Measurements from ENCODE around the gene UBASH3B.
A peak's percentile ranks its signal among the peaks of the same experiment; 100 is the strongest.

The UBASH3B gene

DNA sequence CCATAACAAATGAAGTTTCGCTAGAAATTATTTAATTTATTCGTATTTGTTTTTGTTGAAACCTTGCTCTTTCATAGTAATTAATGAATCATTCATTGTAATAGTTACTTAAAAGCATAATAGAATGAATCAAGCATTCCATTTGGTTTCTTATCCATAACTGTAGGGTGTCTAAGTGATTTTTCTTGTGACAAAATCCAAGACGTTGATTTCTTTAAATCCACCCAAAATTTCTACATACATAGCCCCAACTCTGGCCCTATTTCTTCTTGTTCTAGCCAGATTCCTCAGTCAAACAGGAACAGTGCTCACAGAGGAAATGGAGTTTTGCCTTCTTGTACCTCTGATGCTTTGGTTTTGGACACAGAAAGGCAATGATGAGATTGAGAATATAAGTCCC, 25.5 kb downstream of the UBASH3B start:
- DNase-seq: no peak

DNA sequence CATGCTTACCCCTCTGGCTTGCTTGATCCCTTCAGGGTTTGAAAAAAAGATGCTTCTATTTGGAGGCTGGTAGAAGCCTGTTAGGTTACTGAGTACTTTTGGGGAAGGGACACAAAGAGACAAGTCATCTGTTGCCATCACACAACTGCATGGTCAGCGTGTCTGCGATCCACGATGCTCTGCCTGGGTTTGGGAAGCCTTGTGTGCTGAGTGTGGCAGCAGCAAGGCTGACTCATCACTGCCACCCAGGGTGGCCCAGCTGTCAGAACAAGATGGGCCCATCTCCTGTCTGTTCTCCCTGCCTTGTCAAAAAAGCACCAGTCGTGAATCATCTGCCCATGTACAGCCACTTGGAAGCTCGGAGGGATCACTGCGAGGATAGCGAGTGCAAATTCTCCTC, 26.2 kb downstream of the UBASH3B start:
- no peak for DNase-seq

DNA sequence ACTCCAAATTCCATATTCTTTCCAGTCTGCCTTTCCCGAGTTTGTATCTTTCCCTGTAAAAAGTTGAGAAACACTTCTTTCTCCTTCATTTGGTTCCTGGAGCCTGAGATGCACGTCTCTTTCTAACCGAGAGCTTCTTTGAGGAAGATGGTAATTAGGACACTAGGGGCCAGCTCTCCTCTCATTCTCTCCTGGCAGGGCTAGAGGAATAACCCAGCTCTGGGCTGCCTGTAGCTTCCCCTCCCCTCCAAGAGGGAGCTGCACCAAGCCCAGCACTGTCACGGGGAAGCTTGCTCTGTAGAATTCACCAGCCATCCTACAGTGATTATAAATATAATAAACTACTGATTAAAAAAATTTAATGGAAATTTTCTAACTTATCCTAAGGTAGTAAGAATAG, 26.9 kb downstream of the UBASH3B start:
- no peak for DNase-seq

DNA sequence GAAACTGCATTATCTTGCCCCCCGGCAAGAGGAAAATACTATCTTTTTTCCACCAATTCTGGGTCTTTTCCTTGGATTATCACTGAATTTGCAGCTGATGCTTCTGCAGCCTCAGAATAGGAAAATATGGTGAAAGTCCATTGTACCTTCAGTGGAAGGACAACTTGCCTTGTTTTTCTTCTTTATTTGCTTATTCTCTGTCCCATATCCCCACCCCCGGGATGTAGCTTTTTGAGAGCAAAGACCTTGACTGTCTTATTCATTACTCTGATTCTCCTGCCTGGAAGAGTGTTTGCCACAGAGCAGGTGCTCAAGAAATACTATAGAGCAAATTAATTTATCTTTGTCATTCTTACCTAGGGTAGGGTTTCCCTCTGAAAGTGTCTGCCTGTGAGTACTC, 29.5 kb downstream of the UBASH3B start:
- DNase-seq: no peak

DNA sequence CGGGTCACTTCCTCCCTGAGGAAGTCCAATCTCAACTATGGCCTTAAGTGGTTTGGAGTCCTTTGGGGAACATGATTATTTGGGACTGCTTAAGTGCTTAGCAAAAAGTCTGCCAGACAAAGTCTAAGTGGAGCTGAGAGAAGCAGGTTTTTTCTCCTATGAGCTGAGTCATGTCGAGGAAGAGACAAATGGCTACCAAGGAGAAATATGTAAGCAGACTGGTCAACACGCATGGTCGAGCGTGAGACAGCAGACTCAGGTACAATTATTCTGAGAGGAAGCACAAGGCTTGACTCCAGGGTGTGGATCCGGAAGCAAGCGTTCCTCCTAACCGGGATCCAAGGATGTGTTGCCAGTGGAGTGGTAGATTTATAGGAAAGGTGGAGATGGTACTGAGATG, 30.6 kb downstream of the UBASH3B start:
- DNase-seq: no peak

DNA sequence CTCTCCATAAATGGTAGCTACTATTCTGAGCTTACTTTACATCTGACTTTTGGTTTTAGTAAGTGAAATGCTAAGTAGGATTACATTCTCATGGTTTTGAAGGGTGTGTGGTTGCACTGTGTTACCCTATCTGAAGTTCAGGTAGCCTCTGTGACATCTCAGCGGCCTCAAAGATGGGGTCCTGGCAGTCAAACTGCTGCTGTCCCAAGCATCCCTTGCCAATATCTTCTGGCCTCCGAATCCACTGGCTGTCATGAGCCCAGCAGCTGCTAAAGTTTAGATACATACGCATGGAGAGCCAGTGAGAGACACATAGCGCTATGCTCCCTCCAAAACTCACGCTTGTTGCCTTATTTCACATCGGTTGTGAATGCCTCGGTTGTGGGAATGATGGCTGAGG, 34.9 kb downstream of the UBASH3B start:
- DNase-seq: no peak

DNA sequence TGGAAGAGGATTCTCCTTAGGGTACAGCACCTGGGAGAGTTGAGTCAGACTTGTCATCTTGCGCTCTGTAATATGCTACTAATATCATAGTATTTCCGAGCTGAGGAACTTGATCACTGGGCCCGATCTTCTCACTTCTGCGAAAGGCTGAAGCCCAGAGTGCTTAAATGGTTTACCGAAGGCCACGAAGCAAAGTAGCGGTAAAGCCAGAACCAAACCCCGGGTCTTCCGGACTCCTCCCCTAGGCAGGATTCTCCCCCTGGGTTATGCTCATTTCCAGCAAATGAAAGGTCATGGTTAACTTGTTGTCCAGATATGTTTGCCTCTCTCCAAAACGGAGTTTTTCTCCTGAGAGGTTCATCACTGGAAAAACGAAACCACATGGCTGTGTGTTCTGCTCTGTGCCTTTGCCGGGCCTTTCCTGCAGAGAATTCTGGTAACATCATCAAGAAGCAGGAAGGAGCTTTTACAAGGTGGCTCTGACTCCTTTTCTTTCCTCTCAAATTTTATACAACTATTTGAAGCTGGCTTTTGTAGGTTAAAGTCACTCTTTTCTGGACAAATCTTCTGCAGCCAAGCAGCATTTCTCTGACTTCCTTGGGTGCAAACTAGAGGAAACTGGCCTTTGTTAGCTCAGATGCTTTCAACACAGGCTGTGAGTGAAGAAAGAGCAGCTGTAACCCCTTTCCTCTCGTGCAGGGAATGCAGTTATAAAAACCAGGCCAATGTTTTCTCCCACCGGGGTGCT, 35.5 kb downstream of the UBASH3B start:
- peak; percentile 58 for DNase-seq

DNA sequence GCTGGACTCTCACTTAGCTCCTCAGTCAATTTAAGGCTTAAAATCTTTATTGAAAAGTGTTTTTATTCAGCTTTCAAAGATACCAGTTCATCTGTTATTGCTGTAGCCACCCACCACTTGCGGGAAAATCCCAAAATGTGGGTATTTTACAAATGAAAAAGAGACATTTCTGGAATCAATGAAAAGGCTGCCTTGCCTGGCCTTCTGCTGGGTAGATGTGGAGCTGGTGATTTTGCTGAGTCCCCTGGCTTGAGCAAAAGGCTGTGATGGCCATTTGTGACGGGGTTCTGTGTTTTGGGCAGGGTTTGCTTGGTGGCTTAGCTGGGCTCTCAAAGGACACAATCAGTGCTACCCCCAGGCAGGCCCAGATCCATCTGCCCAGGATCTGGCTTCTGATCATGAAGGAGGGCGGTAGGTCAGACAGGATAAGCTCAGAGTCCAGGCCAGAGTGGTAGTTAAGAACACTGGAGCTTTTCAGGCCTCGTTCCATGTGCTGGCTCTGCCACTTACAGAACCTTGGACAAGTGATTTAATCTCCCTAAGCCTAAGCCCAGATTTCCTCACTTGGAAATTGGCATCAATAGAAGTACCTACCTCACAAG, 36.1 kb downstream of the UBASH3B start:
- DNase-seq: no peak

DNA sequence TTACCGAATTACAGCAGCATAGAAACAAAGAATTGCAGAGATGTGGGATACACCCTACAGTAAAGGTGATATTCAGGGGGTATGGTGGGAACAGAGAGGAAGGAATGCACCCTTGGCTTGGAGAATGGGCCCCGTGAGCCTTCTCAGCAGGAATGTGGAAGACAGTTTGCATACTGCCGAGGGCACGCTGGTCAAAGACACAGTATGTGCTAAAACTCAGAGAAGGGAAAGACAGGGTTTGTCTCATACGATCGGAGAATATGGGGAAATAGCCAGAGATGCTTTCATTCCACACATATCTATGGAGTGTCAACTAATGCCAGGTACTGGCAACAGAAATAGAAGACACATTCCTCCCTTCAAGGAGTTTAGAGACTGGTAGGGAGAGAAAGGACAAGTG, 36.9 kb downstream of the UBASH3B start:
- DNase-seq: no peak

DNA sequence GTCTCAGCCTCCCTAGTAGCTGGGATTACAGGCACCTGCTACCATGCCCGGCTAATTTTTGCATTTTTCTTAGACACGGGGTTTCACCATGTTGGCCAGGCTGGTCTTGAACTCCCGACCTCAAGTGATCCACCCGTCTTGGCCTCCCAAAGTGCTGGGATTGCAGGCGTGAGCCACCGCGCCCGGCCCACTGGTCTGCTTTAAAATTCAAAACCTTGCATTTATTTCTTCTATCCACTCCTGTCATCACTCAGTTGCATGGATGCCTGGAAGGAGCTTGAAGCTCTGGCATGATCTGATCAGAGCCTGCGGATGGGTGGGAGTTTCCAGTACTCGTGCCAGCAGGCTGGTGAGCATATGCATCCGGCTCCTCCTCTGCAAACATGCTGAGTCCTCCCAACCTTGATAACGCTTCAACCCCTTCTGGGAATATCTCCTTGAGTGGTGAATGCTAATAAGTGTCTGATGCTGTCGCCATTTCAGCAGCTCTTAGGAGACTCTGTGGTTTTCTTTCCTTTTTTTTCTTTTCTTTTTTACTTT, 39.6 kb downstream of the UBASH3B start:
- no peak for DNase-seq

DNA sequence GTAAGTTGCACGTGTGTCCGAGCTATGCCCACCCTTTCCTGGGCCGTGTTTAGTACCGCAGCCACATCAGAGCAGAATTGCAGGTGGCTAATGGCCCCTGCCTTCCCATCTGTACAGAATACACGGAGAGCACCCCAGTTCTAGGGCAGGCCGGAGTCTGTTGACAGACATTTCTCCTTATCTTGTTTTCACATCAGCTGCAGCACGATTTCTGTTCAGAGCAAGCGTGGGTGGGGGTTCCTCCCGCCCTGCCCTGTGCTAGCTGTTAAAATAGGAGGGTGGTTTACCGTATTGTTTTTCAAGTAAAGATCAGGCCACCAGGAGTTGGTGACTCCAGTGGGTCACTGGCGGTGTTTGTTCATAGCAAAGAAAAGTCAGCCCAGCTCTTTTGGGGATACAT, 41.1 kb downstream of the UBASH3B start:
- no peak for DNase-seq

DNA sequence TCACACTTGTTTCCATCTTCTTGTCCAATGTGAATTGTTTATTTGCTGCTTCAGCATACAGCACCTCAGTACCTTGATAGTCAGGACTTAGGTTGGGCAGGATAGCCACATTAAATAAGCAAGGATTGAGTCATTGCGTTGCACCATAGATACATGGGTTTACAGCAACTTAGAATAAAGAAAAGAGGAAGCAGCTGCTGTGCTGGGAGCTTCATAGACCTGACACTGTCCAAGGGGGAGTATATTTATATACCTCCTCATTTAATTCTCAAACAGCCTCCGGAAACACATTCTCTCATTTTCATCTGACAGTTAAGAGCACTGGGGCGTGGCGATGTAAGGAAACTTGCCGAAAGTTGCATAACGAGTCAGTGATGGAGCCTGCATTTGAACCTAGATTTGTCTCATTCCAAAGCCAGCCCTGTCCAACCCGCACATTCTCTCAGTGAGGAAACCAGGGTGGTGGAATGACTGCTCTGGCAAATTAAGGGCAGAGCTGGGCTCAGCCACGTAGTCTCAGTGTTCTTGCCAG, 42.2 kb downstream of the UBASH3B start:
- DNase-seq: peak; percentile 68

DNA sequence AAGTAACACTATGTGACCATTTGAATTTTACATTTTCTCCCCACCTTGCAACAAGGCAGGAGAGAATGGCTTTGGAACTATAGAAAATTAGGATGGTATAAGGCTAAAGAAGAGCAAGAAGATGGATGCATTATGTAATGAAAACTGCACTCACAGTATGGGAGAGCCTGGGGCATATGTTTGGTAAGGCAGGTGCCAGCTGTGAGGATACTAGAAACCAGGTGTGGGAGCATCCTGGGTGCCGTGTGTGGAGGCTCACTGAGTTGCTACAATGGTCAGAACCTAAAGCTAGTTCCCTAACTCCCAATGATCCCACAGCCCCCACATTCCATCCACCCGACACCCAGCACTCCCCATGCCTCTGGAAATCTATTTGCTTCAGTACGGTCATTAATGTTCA, 42.9 kb downstream of the UBASH3B start:
- no peak for DNase-seq

DNA sequence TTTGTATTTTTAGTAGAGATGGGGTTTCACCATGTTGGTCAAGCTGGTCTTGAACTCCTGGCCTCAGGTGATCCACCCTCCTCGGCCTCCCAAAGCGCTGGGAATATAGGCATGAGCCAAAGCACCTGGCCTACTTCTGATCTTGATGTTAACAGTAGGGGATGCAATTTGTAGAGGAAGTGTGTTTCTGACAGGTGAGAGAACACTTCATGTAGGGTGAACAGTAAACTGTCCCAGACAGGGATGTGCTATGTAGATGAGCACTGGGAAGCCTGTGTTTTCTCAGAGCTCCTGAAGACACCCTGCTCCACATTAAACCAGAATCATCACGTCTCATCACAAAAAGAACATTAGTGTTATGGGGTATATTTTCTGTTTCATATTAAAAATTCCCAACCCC, 45.1 kb downstream of the UBASH3B start:
- DNase-seq: no peak

DNA sequence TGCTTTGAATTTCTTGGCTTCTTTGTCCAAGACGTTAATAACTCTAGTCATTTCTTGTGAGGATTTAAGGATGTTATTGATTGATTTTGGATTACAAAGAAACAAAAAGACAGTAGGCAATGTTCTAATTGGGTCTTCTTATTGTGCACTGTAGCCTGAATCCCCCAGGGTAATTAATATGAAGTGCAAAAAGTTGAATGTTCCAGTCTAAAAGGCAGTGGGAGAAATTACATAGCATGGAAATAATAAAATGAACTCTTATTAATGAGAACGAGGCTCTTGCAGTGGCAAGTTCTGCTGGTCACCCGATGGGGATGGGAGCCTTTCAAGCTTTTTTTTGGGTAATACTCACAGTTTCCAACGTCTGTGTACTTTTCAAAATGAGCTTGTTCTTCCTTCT, 45.6 kb downstream of the UBASH3B start:
- DNase-seq: no peak

DNA sequence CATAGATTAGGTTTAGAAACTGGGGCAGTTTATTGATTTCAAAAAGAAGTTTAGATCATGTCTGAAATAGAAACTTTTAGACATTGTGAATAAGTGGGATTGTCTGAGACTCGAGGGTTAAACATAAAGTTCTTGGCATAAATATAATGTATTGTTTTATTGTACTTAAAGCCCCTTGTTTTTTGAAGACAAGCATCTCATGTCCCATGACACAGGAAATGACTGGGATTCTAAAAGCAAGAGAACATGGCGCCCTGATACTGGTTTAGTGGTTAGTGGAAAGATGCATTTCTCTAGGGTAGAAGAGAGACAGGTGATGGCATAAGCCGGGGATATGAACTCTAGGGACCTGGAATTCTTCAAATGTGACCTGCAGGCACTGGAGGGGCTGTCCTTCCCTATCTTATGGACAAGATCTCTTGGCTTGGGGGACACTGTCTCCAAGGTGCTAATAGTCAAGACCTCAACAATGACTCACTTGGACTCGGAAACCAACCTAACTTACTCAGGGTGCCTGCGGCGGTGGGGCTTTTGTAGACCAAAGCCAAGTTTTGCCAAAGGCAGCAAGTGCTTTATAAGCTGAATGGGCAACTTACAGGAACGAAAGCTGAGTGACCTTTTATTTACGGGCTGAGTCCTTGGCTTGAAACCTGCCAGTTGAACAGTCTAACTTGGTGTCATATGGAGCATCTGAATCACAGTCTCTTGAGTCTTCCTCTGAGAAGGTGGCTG, 48.2 kb downstream of the UBASH3B start:
- DNase-seq: no peak

DNA sequence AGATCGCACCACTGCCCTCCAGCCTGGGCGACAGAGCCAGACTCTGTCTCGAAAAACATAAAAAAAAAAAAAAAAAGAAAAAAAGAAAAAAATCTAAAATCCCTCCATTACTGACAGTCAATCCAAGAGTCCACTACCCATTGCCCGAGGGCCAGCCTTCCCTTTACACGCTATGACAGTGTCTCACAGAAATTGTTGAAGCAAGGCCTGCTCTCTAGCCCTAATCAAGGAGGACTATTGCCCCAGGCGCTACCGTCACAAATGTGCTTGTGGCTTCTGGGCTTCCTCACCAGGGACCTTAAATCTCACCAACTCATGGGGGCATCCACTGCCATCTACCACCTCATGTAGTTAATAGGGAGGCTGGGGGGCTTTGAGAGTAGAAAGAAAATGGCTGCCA, 49.9 kb downstream of the UBASH3B start:
- DNase-seq: no peak

DNA sequence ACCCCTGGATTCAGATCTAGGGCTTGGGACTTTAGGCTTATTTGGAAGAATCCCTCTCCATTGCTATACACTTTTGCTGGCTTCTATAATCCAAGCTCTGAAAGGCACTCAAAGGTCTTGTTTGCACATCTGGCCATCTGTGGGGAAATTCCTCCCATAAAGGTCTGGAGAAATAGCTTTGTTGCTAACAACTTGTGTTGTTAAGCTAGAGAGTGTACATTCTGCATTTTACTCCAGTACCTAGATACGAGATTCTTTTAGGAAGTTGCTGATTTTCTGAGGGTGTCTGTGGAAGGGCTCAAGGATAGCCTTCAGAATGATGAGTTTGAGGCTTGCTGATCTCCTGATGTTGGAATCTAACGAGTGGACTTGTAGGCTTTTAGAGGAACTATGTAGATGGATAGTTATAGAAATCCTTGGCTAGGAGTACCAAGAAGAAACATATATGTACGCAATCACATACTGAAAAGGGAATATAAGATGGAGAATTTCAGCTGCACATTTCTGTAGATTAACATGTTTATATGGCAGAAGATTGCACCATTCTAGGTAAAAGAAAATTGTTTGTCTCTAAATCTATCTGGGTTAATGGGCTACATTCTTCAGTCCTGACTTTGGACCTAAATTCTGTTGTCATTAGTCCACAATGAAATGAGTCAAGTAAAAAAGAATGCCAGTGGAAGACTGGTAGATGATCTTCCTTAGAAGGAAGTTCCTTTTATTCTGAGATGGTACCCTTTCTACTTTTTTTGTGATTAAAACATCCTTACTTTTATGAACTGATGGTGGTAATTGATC, 51.0 kb downstream of the UBASH3B start:
- DNase-seq: peak; percentile 87

DNA sequence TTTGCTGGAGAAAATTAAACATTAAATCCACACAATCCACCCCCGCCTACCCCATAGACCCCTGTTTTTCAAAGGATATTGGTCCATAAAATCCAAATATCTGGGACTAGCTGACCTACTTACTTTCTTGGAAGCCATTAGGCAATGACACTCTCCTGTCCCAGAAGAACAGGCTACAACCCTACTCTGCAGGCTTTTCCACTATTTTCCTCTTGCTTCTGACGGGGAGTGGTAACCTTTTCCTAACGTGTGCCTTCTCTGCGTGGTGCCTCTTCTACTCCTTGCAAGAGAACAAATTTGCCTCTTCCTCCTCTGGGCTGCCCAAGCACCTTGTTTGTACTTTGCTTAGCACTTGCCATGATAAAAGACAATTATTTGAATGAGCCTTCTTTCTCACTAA, 51.6 kb downstream of the UBASH3B start:
- DNase-seq: no peak

DNA sequence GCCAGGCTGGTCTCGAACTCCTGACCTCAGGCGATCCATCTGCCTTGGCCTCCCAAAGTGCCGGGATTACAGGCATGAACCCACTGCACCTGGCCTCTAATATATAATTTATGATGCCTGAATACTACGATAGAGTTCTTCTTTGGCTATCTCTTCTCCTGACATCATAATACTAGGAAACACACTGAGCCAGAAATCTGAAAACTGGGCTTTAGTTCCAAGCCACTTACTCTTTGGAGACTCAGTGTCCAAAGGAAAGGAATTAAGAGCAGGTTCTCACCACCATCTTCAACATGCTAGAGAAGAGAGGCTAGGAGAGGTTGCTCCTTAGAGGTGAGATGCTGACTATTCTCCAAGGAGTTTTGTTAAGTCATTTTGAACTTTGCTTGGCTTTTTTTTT, 52.4 kb downstream of the UBASH3B start:
- DNase-seq: no peak

DNA sequence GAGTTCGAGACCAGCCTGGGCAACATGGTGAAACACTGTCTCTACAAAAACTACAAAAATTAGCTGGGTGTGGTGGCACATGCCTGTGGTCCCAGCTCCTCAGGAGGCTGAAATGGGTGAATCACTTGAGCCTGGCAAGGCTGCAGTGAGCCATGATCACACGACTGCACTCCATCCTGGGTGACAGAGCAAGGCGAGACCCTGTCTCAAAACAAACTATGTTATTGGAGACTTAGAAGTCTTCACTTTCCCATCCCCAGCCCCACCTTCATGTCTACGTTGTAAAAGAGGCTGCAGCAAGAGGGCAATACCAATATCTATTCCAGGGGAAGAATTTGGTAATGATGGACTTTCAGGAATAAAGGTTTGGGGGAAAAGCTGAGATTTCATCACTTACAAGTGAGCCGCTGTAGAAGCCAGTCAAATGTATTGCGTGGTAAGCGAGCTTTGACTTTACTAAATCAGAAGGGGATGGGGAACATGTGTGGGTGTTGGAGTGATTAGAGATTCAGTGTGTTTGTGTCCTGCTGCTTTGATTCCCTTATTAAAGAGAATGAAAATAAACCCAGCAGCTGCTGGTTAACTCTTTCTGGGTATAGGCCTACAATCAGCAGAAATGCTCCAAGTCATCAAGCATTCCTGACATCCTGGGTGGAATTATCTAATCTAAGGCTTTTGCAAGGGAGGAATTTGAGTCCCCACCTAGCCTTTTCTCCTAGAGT, 53.7 kb downstream of the UBASH3B start:
- DNase-seq: peak; percentile 77

DNA sequence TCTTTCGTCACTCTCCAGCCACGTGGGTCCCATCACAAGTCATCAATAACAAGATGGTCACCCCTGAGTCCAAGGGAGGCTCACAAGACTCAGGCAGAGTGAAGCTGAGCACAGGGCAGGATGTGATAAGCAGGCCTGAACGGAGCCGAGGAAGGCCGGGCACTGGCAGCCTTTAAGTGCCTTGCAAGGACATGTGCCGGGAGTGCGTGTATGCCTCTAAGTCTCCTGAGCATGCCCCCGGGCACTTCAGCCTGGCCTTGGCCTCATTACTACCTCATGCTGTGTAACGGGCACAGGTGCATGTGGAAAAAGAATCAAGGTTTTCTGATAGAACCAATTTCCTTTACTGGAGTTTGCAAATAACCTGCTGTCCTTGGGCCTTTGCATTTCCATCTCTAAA, 55.8 kb downstream of the UBASH3B start:
- no peak for DNase-seq
